Keratinocyte (primary cell): ENCODE results near the gene CEBPZOS. TPM values are rescaled to one million over a fixed set of nuclear protein-coding genes. Genes with fewer than 3 reads are reported as not detected.

Source experiments
- DNase-seq: peaks from one replicate; pipeline ENCODE4 v3.0.0-alpha.2; 2011; ENCODE audit warnings: low read depth, missing footprints, low spot score
- FAIRE-seq: peaks from 2 replicates; lab custom pipeline; 2011; peaks lifted over from hg19 to GRCh38; lab: Jason Lieb, UNC
- H2AFZ ChIP-seq: 2 replicates; pipeline ENCODE4 v1.6.0; 2012; ENCODE audit warnings: low read length, control low read depth, inconsistent platforms; ENCODE audit not compliant: control insufficient read depth
- H3K27ac ChIP-seq: 2 replicates; pipeline ENCODE4 v1.5.1; 2011; ENCODE audit warnings: low read length; ENCODE audit not compliant: control insufficient read depth, insufficient read depth
- H3K27me3 ChIP-seq: 3 replicates; pipeline ENCODE4 v1.6.0; 2011; ENCODE audit warnings: low read length; ENCODE audit not compliant: control insufficient read depth, insufficient read depth; ENCODE audit errors: extremely low read depth
- H3K36me3 ChIP-seq, 2 experiments: 2 replicates in 1 of 2; 3 replicates in 1 of 2; pipeline ENCODE4 v1.5.1; 2011; ENCODE audit warnings: low read length in 2 of 2, mild to moderate bottlenecking in 1 of 2; ENCODE audit not compliant: control insufficient read depth in 2 of 2, insufficient read depth in 2 of 2; ENCODE audit errors: extremely low read depth in 1 of 2
- H3K4me1 ChIP-seq: 3 replicates; pipeline ENCODE4 v1.5.1; 2011; ENCODE audit warnings: low read length; ENCODE audit not compliant: control insufficient read depth, insufficient read depth; ENCODE audit errors: extremely low read depth
- H3K4me2 ChIP-seq: 3 replicates; pipeline ENCODE4 v1.6.0; 2011; ENCODE audit warnings: low read depth, low read length; ENCODE audit not compliant: control insufficient read depth, insufficient read depth; ENCODE audit errors: extremely low read depth
- H3K4me3 ChIP-seq, 3 experiments: fragments of 200-600 bp in 1 of 3; sonication (generic) in 1 of 3; 2 replicates in 2 of 3; 3 replicates in 1 of 3; pipeline ENCODE4 v1.5.1; 2011 to 2016; ENCODE audit warnings: low read length in 3 of 3, mild to moderate bottlenecking in 3 of 3, control low read depth in 2 of 3, inconsistent platforms in 1 of 3, low read depth in 1 of 3, mixed read lengths in 1 of 3, mixed run types in 1 of 3, moderate library complexity in 1 of 3; ENCODE audit not compliant: control insufficient read depth in 2 of 3, insufficient read depth in 2 of 3; ENCODE audit errors: extremely low read depth in 1 of 3
- H3K79me2 ChIP-seq: 2 replicates; pipeline ENCODE4 v1.6.0; 2012; ENCODE audit warnings: low read length; ENCODE audit not compliant: control insufficient read depth, insufficient read depth
- H3K9ac ChIP-seq: 3 replicates; pipeline ENCODE4 v1.6.0; 2011; ENCODE audit warnings: low read length; ENCODE audit not compliant: control insufficient read depth, insufficient read depth; ENCODE audit errors: extremely low read depth
- H3K9me1 ChIP-seq: 3 replicates; pipeline ENCODE4 v1.6.0; 2011; ENCODE audit warnings: low read length; ENCODE audit not compliant: control insufficient read depth, insufficient read depth; ENCODE audit errors: extremely low read depth
- H3K9me3 ChIP-seq: 2 replicates; pipeline ENCODE4 v1.5.1; 2012; ENCODE audit warnings: low read depth, low read length; ENCODE audit not compliant: control insufficient read depth
- H4K20me1 ChIP-seq: 3 replicates; pipeline ENCODE4 v1.6.0; 2011; ENCODE audit warnings: low read length; ENCODE audit not compliant: control insufficient read depth, insufficient read depth; ENCODE audit errors: extremely low read depth
- CTCF ChIP-seq, 3 experiments: IDR thresholded peaks in 1 of 3; conservative IDR thresholded peaks in 1 of 3; optimal IDR thresholded peaks in 1 of 3; 2 replicates in 2 of 3; 3 replicates in 1 of 3; pipeline versions ENCODE3 to v1.5.1; 2011; ENCODE audit warnings: low read length in 3 of 3, mild to moderate bottlenecking in 3 of 3, moderate library complexity in 2 of 3, control low read depth in 1 of 3, inconsistent platforms in 1 of 3; ENCODE audit not compliant: insufficient read depth in 2 of 3; ENCODE audit errors: extremely low read depth in 1 of 3
- EZH2 ChIP-seq: IDR thresholded peaks from one replicate; pipeline ENCODE4 v1.6.1; 2012; ENCODE audit warnings: inconsistent platforms, mild to moderate bottlenecking, low read length, moderate library complexity
- dilution Hi-C: fragments of 300-500 bp; cut with MboI; formaldehyde crosslinking; loops from one replicate; pipeline ENCODE4 v1.7.0; 2020; ENCODE audit warnings: low sequenced_read_pairs; ENCODE audit not compliant: extremely low pct_ligation_motif_present
- polyA minus RNA-seq, 3 experiments: library from RNA; depleted of rRNA, polyadenylated mRNA; stranded (reverse); fragments of >200 nt; gene quantifications; 1 replicate in 1 of 3; 2 replicates in 1 of 3; 3 replicates in 1 of 3; pipeline ENCODE4 v1.2.3, GENCODE V29; 2011
- polyA plus RNA-seq, 5 experiments: library from polyadenylated mRNA; depleted of rRNA in 3 of 5; stranded (reverse) in 3 of 5; stranded (forward) in 1 of 5; unstranded in 1 of 5; fragments of >200 nt; gene quantifications; 1 replicate in 1 of 5; 2 replicates in 3 of 5; 3 replicates in 1 of 5; pipeline versions ENCODE4 v1.2.1 to v1.2.3, GENCODE V29; 2011 to 2012; ENCODE audit warnings: missing spikeins in 2 of 5, low read depth in 1 of 5, low replicate concordance in 1 of 5

The CEBPZOS gene
- polyA plus RNA-seq (32.8 to 42.9 TPM (median 36.3 TPM) in 3 replicates), polyA minus RNA-seq (8.3 to 14.0 TPM (median 8.6 TPM) in 3 replicates)
- polyA plus RNA-seq (2011; ENCODE audit: low read depth), result 21.0 TPM
- polyA plus RNA-seq (2011; cell fraction: cytosol; rRNA removed), result 34.1 and 53.1 TPM in 2 replicates
- polyA plus RNA-seq (2011; cell fraction: nucleus; rRNA removed), result 21.3 and 23.4 TPM in 2 replicates
- polyA plus RNA-seq (2012; ENCODE audit: low replicate concordance), result 27.3 and 28.2 TPM in 2 replicates
- 10.9 TPM for polyA minus RNA-seq (2011; cell fraction: cytosol; rRNA and poly(A)+ RNA removed)
- polyA minus RNA-seq (2011; cell fraction: nucleus; rRNA and poly(A)+ RNA removed), result 2.3 and 5.0 TPM in 2 replicates

DNA sequence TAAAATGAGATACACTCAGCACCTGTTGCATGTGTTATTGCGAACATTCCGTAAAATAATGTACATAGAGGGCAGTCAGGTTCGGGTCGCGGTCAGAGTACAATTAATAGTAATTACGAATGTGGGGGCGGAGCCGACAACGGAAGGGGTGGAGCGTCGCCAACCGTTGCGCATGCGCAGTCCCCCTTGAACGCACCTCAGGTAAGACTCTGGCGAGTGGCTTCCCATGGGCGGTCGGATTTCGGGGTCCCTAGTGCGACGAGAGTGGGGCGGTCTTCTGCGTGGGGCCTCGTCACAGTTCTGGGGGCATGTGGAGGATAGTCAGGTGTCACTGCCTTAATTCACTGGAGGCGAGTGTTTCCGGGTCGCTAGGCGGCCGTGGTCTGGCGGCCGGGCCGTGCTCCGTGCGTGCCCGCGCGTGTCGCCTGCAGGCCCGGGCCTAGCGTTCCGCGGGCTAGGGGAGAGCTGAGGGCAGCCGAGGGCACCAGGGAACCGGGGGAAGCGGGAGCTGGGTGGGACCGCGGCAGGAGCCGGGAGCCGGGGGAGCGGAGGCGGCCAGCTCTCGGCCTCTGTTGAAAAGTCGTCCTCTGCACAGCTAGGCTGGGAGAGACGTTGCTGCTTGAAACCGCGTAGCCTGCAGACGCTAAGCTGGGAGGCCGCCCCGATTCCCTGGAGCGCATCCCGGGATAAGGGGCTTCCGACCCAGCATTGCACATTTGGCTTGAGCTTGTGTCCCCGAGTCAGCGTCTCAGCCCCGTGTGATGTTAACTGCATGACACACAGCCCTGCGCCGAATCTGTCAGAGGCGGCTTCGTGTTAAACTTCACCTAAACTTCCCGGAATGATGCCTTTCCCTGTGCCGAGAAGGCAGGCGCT lies at the start of gene CEBPZOS:
TSS of gene CEBPZOS (plus strand) at position 177 of the 876 bp plus-strand sequence. CDS start 3,209 bp downstream, outside the sequence.
- dilution Hi-C loops, result no loop called here
- H3K79me2 ChIP-seq, result peaks cover 38% of the 10 kb centered on the region
- peaks cover 0 to 4% of the 10 kb centered on the region in 2 experiments for H3K36me3 ChIP-seq
- no peak for TF ChIP-seq CTCF (optimal IDR thresholded peaks at IDR 0.05 in 1 of 3, IDR thresholded peaks at IDR 0.05 in 1 of 3, conservative IDR thresholded peaks at IDR 0.05 in 1 of 3; ENCODE audit: extremely low read depth in 1 of 3, insufficient read depth in 2 of 3, low read length in 3 of 3)
- no peak for TF ChIP-seq EZH2
- FAIRE-seq, result peak; percentile 29
- no peaks in the 10 kb centered on the region for H3K27me3 ChIP-seq
- H2AFZ ChIP-seq, result peak within 1 kb of the TSS; percentile 96
- H3K4me2 ChIP-seq, result peak within 1 kb of the TSS; percentile 93
- peak within 1 kb of the TSS; percentile 79 to 90 (median 85) for H3K4me3 ChIP-seq
- peak; percentile 49 for DNase-seq
- H3K9me1 ChIP-seq, result no peaks in the 10 kb centered on the region
- peaks cover 9% of the 10 kb centered on the region for H3K4me1 ChIP-seq
- peak within 1 kb of the TSS; percentile 78 for H3K27ac ChIP-seq
- no peaks in the 10 kb centered on the region for H4K20me1 ChIP-seq
- peak within 1 kb of the TSS; percentile 87 for H3K9ac ChIP-seq
- H3K9me3 ChIP-seq, result no peaks in the 10 kb centered on the region

- FAIRE-seq, result no peak
- dilution Hi-C loops, result no loop called here
Measured at GRCh38 chr2:37148325-37148724, 48.0 kb upstream of the CEBPZOS start.

More at GRCh38 chr2:37148325-37148724, 48.0 kb upstream of the CEBPZOS start:
- no peak overlapping the region for H3K9ac ChIP-seq
- no peak overlapping the region for H3K27ac ChIP-seq
- peaks cover 53% of the 10 kb centered on the region for H3K79me2 ChIP-seq
- DNase-seq, result no peak
- H3K36me3 ChIP-seq, result peaks cover 24 to 30% of the 10 kb centered on the region in 2 experiments
- H3K4me1 ChIP-seq, result peaks cover 9% of the 10 kb centered on the region
- H3K9me1 ChIP-seq, result no peaks in the 10 kb centered on the region
- TF ChIP-seq CTCF (optimal IDR thresholded peaks at IDR 0.05 in 1 of 3, IDR thresholded peaks at IDR 0.05 in 1 of 3, conservative IDR thresholded peaks at IDR 0.05 in 1 of 3; ENCODE audit: extremely low read depth in 1 of 3, insufficient read depth in 2 of 3, low read length in 3 of 3) (no peak), EZH2 (no peak)
- no peak overlapping the region for H2AFZ ChIP-seq
- H4K20me1 ChIP-seq, result no peaks in the 10 kb centered on the region
- H3K27me3 ChIP-seq, result no peaks in the 10 kb centered on the region
- no peaks in the 10 kb centered on the region for H3K9me3 ChIP-seq
- no peak overlapping the region for H3K4me3 ChIP-seq
- no peak overlapping the region for H3K4me2 ChIP-seq
